Measurements from ENCODE around the gene NCK1.
"Not testable (repeated sequence)": the region's sequence is repeated elsewhere in the genome, so short reads cannot be mapped to it uniquely, and the experiment has no call there.

NCK1 gene

DNA sequence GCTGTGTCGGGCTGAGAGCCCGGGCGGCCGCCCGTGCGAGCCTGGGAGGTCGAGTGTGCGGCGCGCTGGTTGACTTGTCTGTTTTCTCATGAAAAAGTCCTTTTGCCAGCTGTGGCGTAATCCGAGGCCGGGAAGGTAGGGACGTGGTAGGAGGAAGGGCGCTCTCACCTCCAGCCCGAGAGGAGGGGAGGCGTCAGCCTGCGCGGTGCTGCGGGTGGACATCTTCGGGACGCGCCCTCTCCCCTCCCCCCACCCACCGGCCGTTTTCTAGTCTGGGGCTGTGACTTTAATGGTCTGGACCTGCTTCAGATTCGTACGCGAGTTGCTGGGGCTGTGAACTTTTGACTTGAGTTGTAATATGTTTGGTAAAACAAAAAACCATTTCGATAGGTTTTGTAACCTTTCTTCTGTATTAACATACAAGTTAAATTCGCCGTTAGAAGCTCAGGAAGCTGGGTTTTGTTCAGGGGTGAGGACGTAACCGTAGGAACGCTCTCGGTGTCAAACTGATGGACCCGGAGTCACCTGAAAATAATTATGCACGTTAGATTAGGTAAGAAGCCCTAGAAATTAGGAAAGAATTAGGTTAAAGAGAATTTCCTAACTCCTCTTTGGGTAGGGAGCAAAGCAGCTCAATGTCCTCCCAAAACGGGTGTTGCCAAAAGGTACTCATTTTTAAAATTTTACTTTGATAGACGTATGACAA lies 762 bp downstream of the NCK1 start:
- DNase-seq = peak; percentile 57

DNA sequence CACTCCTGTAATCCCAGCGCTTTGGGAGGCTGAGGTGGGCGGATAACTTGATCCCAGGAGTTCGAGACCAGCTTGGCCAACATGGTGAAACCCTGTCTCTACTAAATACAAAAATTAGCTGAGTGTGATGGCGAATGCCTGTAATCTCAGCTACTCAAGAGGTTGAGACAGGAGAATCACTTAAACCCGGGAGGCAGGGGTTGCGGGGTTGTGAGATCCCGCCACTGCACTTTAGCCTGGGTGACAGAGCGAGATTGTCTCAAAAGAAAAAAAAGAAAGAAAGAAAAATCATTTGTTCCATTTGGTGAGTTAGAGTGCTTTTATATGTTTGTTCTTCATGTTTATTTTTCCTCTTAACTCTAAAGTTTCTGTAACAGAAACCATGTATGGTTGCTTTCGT lies 7.3 kb downstream of the NCK1 start:
- no peak for DNase-seq

GRCh38 chr3:136872258-136872657 lies 10.2 kb downstream of the NCK1 start:
- not testable (repeated sequence) for DNase-seq

DNA sequence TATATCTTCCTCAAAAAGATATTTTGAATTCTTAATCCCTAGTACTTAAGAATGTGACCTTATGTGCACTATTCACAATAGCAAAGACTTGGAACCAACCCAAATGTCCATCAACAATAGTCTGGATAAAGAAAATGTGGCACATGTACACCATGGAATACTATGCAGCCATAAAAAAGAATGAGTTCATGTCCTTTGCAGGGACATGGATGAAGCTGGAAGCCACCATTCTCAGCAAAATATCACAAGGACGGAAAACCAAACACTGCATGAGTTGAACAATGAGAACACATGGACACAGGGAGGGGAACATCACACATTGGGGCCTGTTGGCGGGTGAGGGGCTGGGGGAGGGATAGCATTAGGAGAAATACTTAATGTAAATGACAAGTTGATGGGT lies 17.5 kb downstream of the NCK1 start:
- not testable (repeated sequence) for DNase-seq

- peak; percentile 51 for DNase-seq
Measured at GRCh38 chr3:136882571-136882970, 20.6 kb downstream of the NCK1 start.

DNA sequence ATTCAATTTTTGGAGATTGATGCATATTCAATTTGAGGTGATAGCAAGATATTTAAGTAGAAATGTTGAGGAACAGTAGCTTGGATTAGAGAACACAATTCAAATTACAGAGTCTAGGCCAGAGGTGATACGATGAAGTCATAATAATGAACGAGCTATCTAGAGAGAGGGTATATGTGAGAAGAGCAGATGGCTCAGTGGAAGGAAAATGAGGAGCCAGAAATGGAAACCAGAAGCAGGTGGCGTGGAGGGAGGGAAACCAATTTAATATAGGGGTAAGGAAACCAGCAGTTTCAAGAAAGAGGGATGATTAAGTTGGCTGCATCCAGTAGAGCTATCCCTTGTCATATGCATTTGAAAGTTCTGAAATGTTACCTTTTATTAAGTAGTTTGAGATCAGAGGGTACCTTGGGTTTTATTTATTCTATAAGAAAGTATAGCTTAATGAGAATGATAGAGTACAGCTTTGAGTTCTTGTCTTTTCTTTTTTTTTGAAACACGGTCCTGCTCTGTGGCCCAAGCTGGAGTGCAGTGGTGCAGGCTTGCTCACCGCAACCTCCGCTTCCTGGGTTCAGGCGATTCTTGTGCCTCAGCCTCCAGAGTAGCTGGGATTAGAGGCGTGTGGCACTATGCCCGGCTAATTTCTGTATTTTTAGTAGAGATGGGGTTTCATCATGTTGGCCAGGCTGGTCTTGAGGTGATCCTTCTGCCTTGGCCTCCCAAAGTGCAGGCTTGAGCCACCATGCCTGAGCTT lies 22.1 kb downstream of the NCK1 start:
- DNase-seq = no peak

GRCh38 chr3:136885357-136886213 lies 23.6 kb downstream of the NCK1 start:
- peak; percentile 47 for DNase-seq

DNA sequence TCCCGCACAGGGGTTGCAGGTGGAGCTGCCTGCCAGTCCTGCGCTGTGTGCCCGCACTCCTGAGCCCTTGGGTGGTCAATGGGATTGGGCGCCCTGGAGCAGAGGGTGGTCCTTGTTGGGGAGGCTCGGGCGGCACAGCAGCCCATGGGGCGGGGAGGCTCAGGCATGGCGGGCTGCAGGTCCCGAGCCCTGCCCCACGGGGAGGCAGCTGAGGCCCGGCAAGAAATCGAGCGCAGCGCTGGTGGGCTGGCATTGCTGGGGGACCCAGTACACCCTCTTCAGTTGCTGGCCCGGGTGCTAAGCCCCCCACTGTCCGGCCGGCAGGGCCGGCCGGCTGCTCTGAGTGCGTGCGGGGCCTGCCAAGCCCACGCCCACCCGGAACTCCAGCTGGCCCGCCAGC lies 27.9 kb downstream of the NCK1 start:
- no peak for DNase-seq

DNA sequence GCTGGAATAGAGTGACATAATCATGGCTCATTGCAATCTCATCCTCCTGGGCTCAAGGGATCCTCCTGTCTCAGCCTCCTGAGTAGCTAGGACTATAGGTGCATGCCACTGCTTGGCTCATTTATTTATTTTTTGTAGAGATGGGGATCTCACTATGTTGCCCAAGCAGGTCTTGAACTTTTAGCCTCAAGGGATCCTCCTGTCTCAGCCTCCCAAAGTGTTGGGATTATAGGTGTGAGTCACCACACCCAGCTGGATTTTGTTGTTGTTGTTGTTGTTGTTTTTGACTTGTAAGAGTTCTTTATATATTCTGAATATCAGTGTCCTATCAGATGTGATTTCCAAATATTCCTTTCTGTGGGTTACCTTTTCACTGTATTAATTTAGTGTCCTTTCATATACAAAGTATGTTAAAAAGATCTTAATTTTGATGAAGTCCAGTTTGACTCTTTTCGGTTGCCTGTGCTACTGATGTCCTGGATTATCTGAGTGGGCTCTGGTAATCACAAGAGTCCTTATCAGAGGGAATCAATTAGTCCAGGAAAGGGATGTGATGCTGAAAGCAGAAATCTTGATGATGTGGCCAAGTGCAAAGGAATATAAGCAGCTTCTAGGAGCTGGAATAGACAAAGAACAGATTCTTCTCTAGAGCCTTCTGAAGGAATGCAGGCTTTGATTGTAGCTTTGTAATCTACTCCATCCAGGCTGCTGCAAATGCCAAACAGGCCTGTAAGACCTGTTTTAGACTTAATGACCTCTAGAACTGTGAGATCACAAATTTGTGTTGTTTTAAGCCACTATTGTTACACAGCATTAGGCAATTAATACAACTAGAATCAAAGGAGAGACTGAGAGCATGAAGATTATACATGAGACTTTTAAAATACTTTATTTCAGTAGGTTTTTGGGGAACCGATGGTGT lies 30.2 kb downstream of the NCK1 start:
- no peak for DNase-seq

GRCh38 chr3:136893848-136894443 lies 31.9 kb downstream of the NCK1 start:
- no peak for DNase-seq

DNA sequence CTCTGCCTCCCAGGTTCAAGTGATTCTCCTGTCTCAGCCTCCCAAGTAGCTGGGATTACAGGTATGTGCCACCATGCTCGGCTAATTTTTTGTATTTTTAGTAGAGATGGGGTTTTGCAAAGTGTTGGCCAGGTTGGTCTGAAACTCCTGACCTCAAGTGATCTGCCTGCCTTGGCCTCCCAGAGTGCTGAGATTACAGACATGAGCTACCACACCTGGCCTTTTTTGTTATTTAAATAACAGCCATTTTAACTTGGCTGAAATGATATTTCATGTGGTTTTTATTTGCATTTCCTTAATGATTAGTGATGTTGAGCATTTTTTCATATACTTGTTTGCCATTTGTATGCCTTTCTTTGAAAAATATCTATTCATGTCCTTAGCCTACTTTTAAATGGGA lies 35.2 kb downstream of the NCK1 start:
- not testable (repeated sequence) for DNase-seq

- no peak for DNase-seq
Measured at GRCh38 chr3:136898549-136898948, 36.5 kb downstream of the NCK1 start.

DNA sequence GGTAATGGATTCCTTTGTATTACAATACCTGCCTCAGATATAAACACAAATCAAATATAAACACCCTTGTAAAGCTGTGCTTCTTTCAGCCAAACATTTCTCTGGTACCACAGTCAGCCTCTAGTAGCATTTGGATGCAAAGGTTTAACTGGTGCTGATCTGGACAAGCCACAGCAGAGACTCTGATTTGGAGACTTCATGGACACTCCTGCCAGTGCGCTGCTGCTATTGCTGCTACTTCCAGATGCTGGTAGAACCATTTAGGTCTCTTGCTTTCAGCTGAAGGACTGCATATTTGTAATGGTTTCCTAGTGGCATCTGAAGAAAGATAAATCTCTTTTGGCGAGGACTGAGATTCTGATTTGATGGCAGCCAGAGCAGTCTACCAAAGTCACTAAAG lies 36.9 kb downstream of the NCK1 start:
- DNase-seq = no peak

DNA sequence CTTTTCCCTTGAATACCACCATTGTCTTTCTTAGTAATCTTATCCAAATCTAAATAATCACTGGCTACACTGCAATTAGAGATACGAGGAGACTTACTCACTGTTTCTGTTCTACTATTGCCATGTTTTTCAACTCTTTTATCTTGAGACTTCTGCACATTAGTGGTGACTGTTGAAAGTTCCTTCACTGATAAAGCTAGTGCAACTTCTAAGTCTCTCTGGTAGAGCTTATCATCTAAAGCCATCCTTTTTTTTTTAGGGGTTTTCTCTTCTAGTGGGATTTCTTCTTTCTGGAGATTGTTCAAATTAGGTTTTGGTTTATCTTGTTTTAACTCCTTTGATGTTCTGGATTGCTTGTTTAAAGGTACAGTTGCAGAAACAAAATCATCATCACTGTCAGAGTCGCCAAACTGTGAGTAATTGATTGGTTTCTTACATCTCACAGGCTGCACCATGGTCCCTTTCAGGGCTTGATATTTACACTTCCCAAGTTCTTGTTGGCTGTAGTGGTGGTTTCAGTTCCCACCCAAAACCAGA lies 37.7 kb downstream of the NCK1 start:
- DNase-seq = no peak

GRCh38 chr3:136900694-136901093 lies 38.7 kb downstream of the NCK1 start:
- DNase-seq = not testable (repeated sequence)

GRCh38 chr3:136901391-136901790 lies 39.4 kb downstream of the NCK1 start:
- DNase-seq = no peak

DNA sequence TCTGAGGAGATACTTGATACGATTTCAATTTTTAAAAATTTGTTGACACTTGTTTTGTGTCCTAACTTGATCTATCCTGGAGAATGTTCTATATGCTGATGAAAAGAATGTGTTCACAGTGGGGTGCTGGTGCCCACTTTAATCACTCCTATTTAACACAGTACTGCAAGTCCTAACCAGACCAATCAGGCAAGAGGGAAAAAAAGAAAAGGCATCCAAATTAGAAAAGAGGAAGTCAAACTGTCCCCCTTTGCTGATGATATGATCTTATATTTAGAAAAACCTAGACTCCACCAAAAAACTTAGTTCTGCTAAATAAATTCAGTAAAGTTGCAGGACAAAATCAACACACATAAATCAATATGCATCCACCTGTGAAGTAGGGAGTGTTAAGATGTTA lies 40.5 kb downstream of the NCK1 start:
- DNase-seq = not testable (repeated sequence)

DNA sequence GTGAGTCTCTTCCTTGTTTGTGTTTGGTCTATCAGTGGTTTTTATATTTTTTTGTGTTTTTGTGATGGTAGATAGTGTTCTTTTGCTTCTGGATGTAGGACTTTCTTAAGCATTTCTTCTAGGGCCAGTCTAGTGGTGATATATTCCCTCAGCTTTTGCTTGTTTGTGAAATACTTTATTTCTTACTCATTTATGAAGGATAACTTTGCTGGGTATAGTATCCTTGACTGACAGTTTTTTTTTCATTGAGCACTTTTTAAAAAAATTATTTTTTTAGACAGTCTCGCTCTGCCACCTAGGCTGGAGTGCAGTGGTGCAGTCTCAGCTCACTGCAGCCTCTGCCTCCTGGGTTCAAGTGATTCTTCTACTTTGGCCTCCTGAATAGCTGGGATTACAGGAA lies 41.9 kb downstream of the NCK1 start:
- no peak for DNase-seq

GRCh38 chr3:136904746-136905145 lies 42.7 kb downstream of the NCK1 start:
- no peak for DNase-seq

DNA sequence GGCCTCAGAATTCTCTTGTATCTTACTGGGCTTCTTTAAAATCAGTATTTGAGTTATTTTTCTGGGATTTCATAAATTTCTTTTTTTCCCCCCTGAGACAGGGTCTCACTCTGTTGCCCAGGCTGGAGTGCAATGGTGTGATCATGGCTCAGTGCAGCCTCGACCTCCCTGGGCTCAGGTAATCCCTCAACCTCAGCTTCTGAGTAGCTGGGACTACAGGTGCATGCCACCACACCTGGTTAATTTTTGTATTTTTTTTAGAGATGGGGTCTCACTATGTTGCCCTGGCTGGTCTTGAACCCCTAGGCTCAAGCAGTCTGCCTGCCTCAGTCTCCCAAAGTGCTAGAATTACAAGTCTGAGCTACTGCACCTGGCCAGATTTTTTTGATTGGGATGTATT lies 43.5 kb downstream of the NCK1 start:
- DNase-seq = no peak

GRCh38 chr3:136906725-136907124 lies 44.7 kb downstream of the NCK1 start:
- DNase-seq = no peak

DNA sequence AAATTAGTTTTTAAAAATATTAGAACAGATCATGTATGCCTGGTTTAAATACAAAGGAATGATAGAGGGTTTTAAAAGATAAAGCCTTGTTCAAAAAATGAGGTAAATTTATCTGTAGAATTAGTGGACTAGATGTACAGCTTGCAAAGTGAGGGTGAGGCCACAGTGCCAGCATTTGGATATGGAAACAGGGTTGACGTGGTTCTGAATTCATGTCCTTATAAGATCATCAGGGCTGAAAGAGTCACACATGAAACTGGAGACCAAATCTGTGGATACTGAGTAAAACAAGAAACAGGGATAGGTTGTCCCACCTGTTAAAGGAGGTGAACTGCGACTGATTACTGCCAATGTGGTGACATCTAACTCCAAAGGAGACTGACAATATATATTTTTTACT lies 46.3 kb downstream of the NCK1 start:
- no peak for DNase-seq
